SK-N-SH (cell line): ENCODE results near the gene PSMB10. TPM values are rescaled to one million over a fixed set of nuclear protein-coding genes. Genes with fewer than 3 reads are reported as not detected.

ENCODE experiments used
- CTCF ChIA-PET: fragments of 300-600, 350-600 bp; formaldehyde crosslinking; extraction: SDS; loops from one replicate; lab custom pipeline; 2021; lab: Yijun Ruan, JAX
- POLR2A ChIA-PET: fragments of 350-600 bp; sonication (Branson Sonifier 250); formaldehyde crosslinking; extraction: SDS; loops from one replicate; lab custom pipeline; 2020; ENCODE audit warnings: antibody characterized with exemption, inconsistent platforms; lab: Yijun Ruan, JAX
- DNase-seq: peaks from one replicate; pipeline ENCODE4 v3.0.0; 2012
- H2AFZ ChIP-seq: fragments of 200-600 bp; sonication (generic); 2 replicates; pipeline ENCODE4 v1.8.1; 2016; ENCODE audit warnings: antibody characterized with exemption, mild to moderate bottlenecking, low read depth
- H3F3A ChIP-seq: fragments of 200-600 bp; sonication (generic); replicated peaks from 2 replicates; pipeline ENCODE3; 2016; ENCODE audit warnings: antibody characterized with exemption, mild to moderate bottlenecking; ENCODE audit not compliant: insufficient read depth
- H3K27ac ChIP-seq, 2 experiments: fragments of 200-500 bp in 1 of 2; fragments of 200-600 bp in 1 of 2; sonication (Bioruptor generic) in 1 of 2; sonication (generic), shearing (Covaris generic) in 1 of 2; 2 replicates each; pipeline versions ENCODE4 v1.5.1 to v1.6.1; 2014 to 2016; ENCODE audit warnings: low read depth in 2 of 2, inconsistent platforms in 1 of 2, low read length in 1 of 2, mild to moderate bottlenecking in 1 of 2, mixed read lengths in 1 of 2
- H3K27me3 ChIP-seq: fragments of 200-600 bp; sonication (generic), shearing (Covaris generic); 2 replicates; pipeline ENCODE4 v1.6.1; 2016; ENCODE audit warnings: mixed run types; ENCODE audit not compliant: insufficient read depth
- H3K36me3 ChIP-seq, 2 experiments: fragments of 200-500 bp in 1 of 2; fragments of 200-600 bp in 1 of 2; sonication (Bioruptor generic) in 1 of 2; sonication (generic) in 1 of 2; replicated peaks in 1 of 2; 2 replicates each; pipeline versions ENCODE3 to v1.5.1; 2014 to 2016; ENCODE audit warnings: low read length in 1 of 2, mild to moderate bottlenecking in 1 of 2; ENCODE audit not compliant: insufficient read depth in 2 of 2, control insufficient read depth in 1 of 2
- H3K4me1 ChIP-seq, 2 experiments: fragments of 200-500 bp in 1 of 2; fragments of 200-600 bp in 1 of 2; sonication (Bioruptor generic) in 1 of 2; sonication (generic), shearing (Covaris generic) in 1 of 2; 2 replicates each; pipeline versions ENCODE4 v1.5.1 to v1.6.1; 2014 to 2016; ENCODE audit warnings: low read depth in 1 of 2, low read length in 1 of 2, mixed run types in 1 of 2; ENCODE audit not compliant: insufficient read depth in 2 of 2, control insufficient read depth in 1 of 2
- H3K4me2 ChIP-seq: fragments of 200-600 bp; sonication (generic), shearing (Covaris generic); 2 replicates; pipeline ENCODE4 v1.6.1; 2017; ENCODE audit warnings: mixed run types
- H3K4me3 ChIP-seq, 2 experiments: fragments of 200-500 bp in 1 of 2; fragments of 200-600 bp in 1 of 2; sonication (Bioruptor generic) in 1 of 2; sonication (generic), shearing (Covaris generic) in 1 of 2; 2 replicates each; pipeline versions ENCODE4 v1.5.1 to v1.8.1; 2014 to 2016; ENCODE audit warnings: low read depth in 2 of 2, inconsistent platforms in 1 of 2, low read length in 1 of 2, mild to moderate bottlenecking in 1 of 2, mixed read lengths in 1 of 2, moderate library complexity in 1 of 2
- H3K79me2 ChIP-seq: fragments of 200-600 bp; sonication (generic); 2 replicates; pipeline ENCODE4 v1.8.1; 2017; ENCODE audit warnings: mild to moderate bottlenecking; ENCODE audit not compliant: insufficient read depth
- H3K9ac ChIP-seq: fragments of 200-600 bp; sonication (generic); 2 replicates; pipeline ENCODE4 v1.6.1; 2017; ENCODE audit warnings: mixed run types
- H3K9me2 ChIP-seq: fragments of 200-600 bp; sonication (generic); 2 replicates; pipeline ENCODE4 v1.6.1; 2017; ENCODE audit warnings: mixed run types
- H3K9me3 ChIP-seq: fragments of 200-600 bp; sonication (generic); 2 replicates; pipeline ENCODE4 v1.6.1; 2017; ENCODE audit warnings: mixed run types, mild to moderate bottlenecking, moderate library complexity
- H4K20me1 ChIP-seq: fragments of 200-600 bp; sonication (generic); 2 replicates; pipeline ENCODE4 v1.6.1; 2017; ENCODE audit warnings: mild to moderate bottlenecking, mixed run types; ENCODE audit not compliant: insufficient read depth
- CTCF ChIP-seq: fragments of 200-600 bp; sonication (generic); IDR thresholded peaks from 2 replicates; pipeline ENCODE4 v1.6.1; 2017; ENCODE audit warnings: antibody characterized with exemption, mild to moderate bottlenecking, moderate library complexity
- EP300 ChIP-seq, 2 experiments: IDR thresholded peaks; 2 replicates each; pipeline versions ENCODE4 v1.4.0 to v1.6.1; 2012; ENCODE audit warnings: borderline replicate concordance in 1 of 2, low read depth in 1 of 2, low read length in 1 of 2
- GABPA ChIP-seq: IDR thresholded peaks from 2 replicates; pipeline ENCODE4 v1.4.0; 2012; ENCODE audit warnings: low read depth, mild to moderate bottlenecking
- JUND ChIP-seq: IDR thresholded peaks from 2 replicates; pipeline ENCODE4 v1.4.0; 2012
- MEF2A ChIP-seq: IDR thresholded peaks from 2 replicates; pipeline ENCODE4 v1.4.0; 2012; ENCODE audit warnings: low read depth, borderline replicate concordance
- NFIC ChIP-seq: IDR thresholded peaks from 2 replicates; pipeline ENCODE4 v1.4.0; 2012; ENCODE audit warnings: borderline replicate concordance
- NRF1 ChIP-seq: IDR thresholded peaks from 2 replicates; pipeline ENCODE4 v1.6.1; 2012; ENCODE audit warnings: low read depth, mild to moderate bottlenecking, low read length
- RAD21 ChIP-seq: IDR thresholded peaks from 2 replicates; pipeline ENCODE4 v1.6.1; 2012; ENCODE audit warnings: mild to moderate bottlenecking, low read length
- RFX5 ChIP-seq: IDR thresholded peaks from 2 replicates; pipeline ENCODE4 v1.6.1; 2012; ENCODE audit warnings: mild to moderate bottlenecking, improper control_type of control experiment, low read length
- SMC3 ChIP-seq: IDR thresholded peaks from 2 replicates; pipeline ENCODE4 v1.6.1; 2012; ENCODE audit warnings: low read depth, low read length, improper control_type of control experiment
- TEAD4 ChIP-seq: IDR thresholded peaks from 2 replicates; pipeline ENCODE4 v1.4.0; 2012; ENCODE audit warnings: mild to moderate bottlenecking, borderline replicate concordance; ENCODE audit not compliant: insufficient read depth
- USF1 ChIP-seq: IDR thresholded peaks from 2 replicates; pipeline ENCODE4 v1.4.0; 2012; ENCODE audit warnings: low read depth, borderline replicate concordance
- WGBS: methylation state at CpG from one replicate; pipeline ENCODE4 v1.1.6; 2017; ENCODE audit warnings: low lambda C conversion rate; 5-methylcytosine and 5-hydroxymethylcytosine counted together
- polyA plus RNA-seq, 3 experiments: library from polyadenylated mRNA; depleted of rRNA; stranded (reverse); fragments of >200 nt; gene quantifications; 2 replicates each; pipeline ENCODE4 v1.2.3, GENCODE V29; 2012

The PSMB10 gene
- polyA plus RNA-seq, 1 of the 3 experiments (the other 2 are of a cell fraction), result 57.8 TPM

- TF ChIP-seq TEAD4 (no peak), USF1 (no peak), NRF1 (no peak)
These were observed 6.5 kb downstream of the PSMB10 start (continued) for GRCh38 chr16:67930191-67930590.

- no peaks in the 10 kb centered on the region for H3K9me3 ChIP-seq
- H3K9me2 ChIP-seq, result no peaks in the 10 kb centered on the region
- POLR2A ChIA-PET, result interaction anchor here (1.3 kb wide), 1 partner anchor 45 kb away, joined by 5 read pairs; the partner anchor contains the start of gene NRN1L
- peaks cover 0 to 2% of the 10 kb centered on the region in 2 experiments; a peak in 1 of 4 replicates for H3K4me1 ChIP-seq
- CTCF ChIA-PET, result interaction anchor here (0.6 to 28.1 kb wide), 27 partner anchors 8 to 1984 kb away, joined by 3 to 564 read pairs (median 5); partner anchors contain the start of genes CENPT, EDC4, NRN1L and PSKH1
- H3K79me2 ChIP-seq, result no peaks in the 10 kb centered on the region
- no peaks in the 10 kb centered on the region for H3F3A ChIP-seq
- no peaks in the 10 kb centered on the region for H3K27me3 ChIP-seq
- H2AFZ ChIP-seq, result no peak overlapping the region
- peaks cover 13% of the 10 kb centered on the region for H4K20me1 ChIP-seq
- H3K4me2 ChIP-seq, result no peak overlapping the region
- WGBS, result 13% methylated on average over 6 of the region's 16 CpGs
- no peak overlapping the region for H3K27ac ChIP-seq
- H3K36me3 ChIP-seq, result peaks cover 0 to 43% of the 10 kb centered on the region in 2 experiments
- TF ChIP-seq GABPA (no peak), RAD21 (peak; percentile 91), CTCF (peak; percentile 86), EP300 (IDR thresholded peaks at IDR 0.05; ENCODE audit: borderline replicate concordance in 1 of 2, low read depth in 1 of 2, low read length in 1 of 2) (no peak), SMC3 (peak; percentile 96), RFX5 (no peak)
- no peak overlapping the region for H3K9ac ChIP-seq
- DNase-seq, result peak; percentile 90
- no peak overlapping the region; a peak in 1 of 4 replicates for H3K4me3 ChIP-seq
These were observed 7.9 kb downstream of the PSMB10 start for GRCh38 chr16:67928561-67929364.

- H3K36me3 ChIP-seq, result peaks cover 0 to 44% of the 10 kb centered on the region in 2 experiments
- peaks cover 0 to 4% of the 10 kb centered on the region in 2 experiments; a peak in 1 of 4 replicates for H3K4me1 ChIP-seq
- no peak overlapping the region for H3K4me2 ChIP-seq
- no peak overlapping the region; a peak in 1 of 4 replicates for H3K4me3 ChIP-seq
- DNase-seq, result no peak
- POLR2A ChIA-PET, result interaction anchor here (1.3 kb wide), 1 partner anchor 44 kb away, joined by 5 read pairs; the partner anchor contains the start of gene NRN1L
- peaks cover 13% of the 10 kb centered on the region for H4K20me1 ChIP-seq
- H3F3A ChIP-seq, result no peaks in the 10 kb centered on the region
- TF ChIP-seq CTCF (no peak), RAD21 (no peak), NFIC (no peak), JUND (no peak), RFX5 (no peak), MEF2A (no peak)
- TF ChIP-seq, all 33 proteins: peak for 0
- CTCF ChIA-PET, result interaction anchor here (0.9 to 28.1 kb wide), 21 partner anchors 8 to 407 kb away, joined by 3 to 564 read pairs (median 7); partner anchors contain the start of genes CENPT, EDC4, NRN1L and PSKH1
- no peaks in the 10 kb centered on the region for H3K27me3 ChIP-seq
- no peak overlapping the region for H3K9ac ChIP-seq
- no peak overlapping the region for H3K27ac ChIP-seq
- H3K79me2 ChIP-seq, result no peaks in the 10 kb centered on the region
- H3K9me3 ChIP-seq, result no peaks in the 10 kb centered on the region
- no peaks in the 10 kb centered on the region for H3K9me2 ChIP-seq
- H2AFZ ChIP-seq, result no peak overlapping the region
- 56% methylated on average over 4 of the region's 7 CpGs for WGBS
These were observed 8.5 kb downstream of the PSMB10 start for GRCh38 chr16:67928147-67928546.
